Activated T-cell treated with anti-CD3 and anti-CD28 coated beads for 4 hours (primary cell): ENCODE results near the gene PSMD13.
"Not testable (repeated sequence)": the region's sequence is repeated elsewhere in the genome, so short reads cannot be mapped to it uniquely, and the experiment has no call there.

Source experiments
- DNase-seq: peaks from one replicate; pipeline ENCODE4 v3.0.0-alpha.2; 2020

The PSMD13 gene

GRCh38 chr11:252666-253065 is 15.9 kb downstream of the PSMD13 start:
- no peak for DNase-seq

- no peak for DNase-seq
Observed at GRCh38 chr11:253160-253885, 16.5 kb downstream of the PSMD13 start.

- DNase-seq = no peak
Observed at GRCh38 chr11:253886-254270, 17.1 kb downstream of the PSMD13 start.

GRCh38 chr11:255176-255575 is 18.4 kb downstream of the PSMD13 start:
- DNase-seq = no peak

GRCh38 chr11:255816-256215 is 19.0 kb downstream of the PSMD13 start:
- DNase-seq = no peak

- no peak for DNase-seq
Observed at GRCh38 chr11:256952-257737, 20.4 kb downstream of the PSMD13 start.

- DNase-seq = no peak
Observed at GRCh38 chr11:257766-258493, 21.2 kb downstream of the PSMD13 start.

- DNase-seq = no peak
Observed at GRCh38 chr11:259413-259812, 22.6 kb downstream of the PSMD13 start.

- DNase-seq = no peak
Observed at GRCh38 chr11:261624-262023, 24.8 kb downstream of the PSMD13 start.

- DNase-seq = no peak
Observed at GRCh38 chr11:266676-267439, 30.1 kb downstream of the PSMD13 start.

GRCh38 chr11:267491-267994 is 30.8 kb downstream of the PSMD13 start:
- no peak for DNase-seq

GRCh38 chr11:268716-269145 is 32.0 kb downstream of the PSMD13 start:
- DNase-seq = not testable (repeated sequence)

GRCh38 chr11:269146-269890 is 32.5 kb downstream of the PSMD13 start:
- no peak for DNase-seq

GRCh38 chr11:270451-271318 is 33.9 kb downstream of the PSMD13 start:
- no peak for DNase-seq

- no peak for DNase-seq
Observed at GRCh38 chr11:271319-271715, 34.5 kb downstream of the PSMD13 start.

GRCh38 chr11:272195-272930 is 35.6 kb downstream of the PSMD13 start:
- no peak for DNase-seq

- no peak for DNase-seq
Observed at GRCh38 chr11:272931-273198, 36.1 kb downstream of the PSMD13 start.

- no peak for DNase-seq
Observed at GRCh38 chr11:276219-276618, 39.4 kb downstream of the PSMD13 start.

- DNase-seq = no peak
Observed at GRCh38 chr11:278001-278951, 41.5 kb downstream of the PSMD13 start, which contains the start of gene NLRP6. NLRP6 (plus strand) TSS chr11:278407; CDS start chr11:278570, 163 bp downstream.
